ENCODE measurements around the gene PRDM16.

DNA sequence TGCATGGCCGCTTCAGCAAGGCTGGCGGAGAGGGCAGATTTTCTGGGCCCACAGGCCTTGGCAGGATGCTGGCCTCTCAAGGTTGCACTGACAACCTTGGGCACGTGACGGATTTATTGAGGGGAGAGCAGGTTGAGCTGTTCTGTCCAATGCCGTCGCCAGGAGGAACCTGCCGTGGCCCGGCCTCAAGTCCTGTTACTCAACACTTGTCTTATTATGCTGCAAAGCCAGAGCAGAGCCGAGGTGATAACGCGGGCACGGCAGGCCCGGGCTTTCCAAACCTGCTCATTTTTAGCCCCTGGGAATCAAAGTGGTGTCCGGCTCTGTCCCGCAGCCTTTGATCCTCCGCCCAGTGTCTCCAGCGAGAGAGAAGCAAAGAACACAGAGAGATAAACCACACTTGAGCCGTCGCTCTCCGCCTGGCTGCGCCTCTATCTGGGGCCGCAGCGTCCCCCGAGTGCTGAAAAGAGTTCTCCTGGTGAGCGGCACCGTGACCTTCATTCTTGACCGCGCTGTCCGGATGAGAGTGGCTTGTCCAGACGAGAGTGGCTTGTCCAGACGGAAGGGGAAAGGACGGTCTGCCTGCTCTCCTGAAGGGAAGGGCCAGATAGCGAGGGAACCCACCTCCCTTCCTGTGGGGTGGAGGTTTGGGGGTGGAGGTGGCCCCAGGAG, 223.2 kb downstream of the PRDM16 start:
- TF ChIP-seq, protein P1, sequence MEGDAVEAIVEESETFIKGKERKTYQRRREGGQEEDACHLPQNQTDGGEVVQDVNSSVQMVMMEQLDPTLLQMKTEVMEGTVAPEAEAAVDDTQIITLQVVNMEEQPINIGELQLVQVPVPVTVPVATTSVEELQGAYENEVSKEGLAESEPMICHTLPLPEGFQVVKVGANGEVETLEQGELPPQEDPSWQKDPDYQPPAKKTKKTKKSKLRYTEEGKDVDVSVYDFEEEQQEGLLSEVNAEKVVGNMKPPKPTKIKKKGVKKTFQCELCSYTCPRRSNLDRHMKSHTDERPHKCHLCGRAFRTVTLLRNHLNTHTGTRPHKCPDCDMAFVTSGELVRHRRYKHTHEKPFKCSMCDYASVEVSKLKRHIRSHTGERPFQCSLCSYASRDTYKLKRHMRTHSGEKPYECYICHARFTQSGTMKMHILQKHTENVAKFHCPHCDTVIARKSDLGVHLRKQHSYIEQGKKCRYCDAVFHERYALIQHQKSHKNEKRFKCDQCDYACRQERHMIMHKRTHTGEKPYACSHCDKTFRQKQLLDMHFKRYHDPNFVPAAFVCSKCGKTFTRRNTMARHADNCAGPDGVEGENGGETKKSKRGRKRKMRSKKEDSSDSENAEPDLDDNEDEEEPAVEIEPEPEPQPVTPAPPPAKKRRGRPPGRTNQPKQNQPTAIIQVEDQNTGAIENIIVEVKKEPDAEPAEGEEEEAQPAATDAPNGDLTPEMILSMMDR (IDR thresholded peaks at IDR 0.05), result no peak
- no peak for TF ChIP-seq POLR2A (IDR thresholded peaks at IDR 0.05)

All from testis (tissue), 2 donors.